ENCODE data around the gene PROS1.

- TF ChIP-seq POLR2A (IDR thresholded peaks at IDR 0.05; ENCODE audit: low read depth, low read length), result no peak
- TF ChIP-seq EZH2 (IDR thresholded peaks at IDR 0.05; ENCODE audit: borderline replicate concordance, low read depth, low read length, severe bottlenecking), result no peak
- no peak for TF ChIP-seq POLR2AphosphoS5 (IDR thresholded peaks at IDR 0.05; ENCODE audit: insufficient read depth, low read depth, low read length)
- TF ChIP-seq CTCF (IDR thresholded peaks at IDR 0.05; ENCODE audit: extremely low read depth in 1 of 2, insufficient read depth in 1 of 2, low read depth in 1 of 2, low read length in 2 of 2), result no peak
These were observed 17.9 kb upstream of the PROS1 start for GRCh38 chr3:93991631-93992030.
